ENCODE results near the gene ZNF853.
"Not testable (repeated sequence)": the region's sequence is repeated elsewhere in the genome, so short reads cannot be mapped to it uniquely, and the experiment has no call there.

The ZNF853 gene

DNA sequence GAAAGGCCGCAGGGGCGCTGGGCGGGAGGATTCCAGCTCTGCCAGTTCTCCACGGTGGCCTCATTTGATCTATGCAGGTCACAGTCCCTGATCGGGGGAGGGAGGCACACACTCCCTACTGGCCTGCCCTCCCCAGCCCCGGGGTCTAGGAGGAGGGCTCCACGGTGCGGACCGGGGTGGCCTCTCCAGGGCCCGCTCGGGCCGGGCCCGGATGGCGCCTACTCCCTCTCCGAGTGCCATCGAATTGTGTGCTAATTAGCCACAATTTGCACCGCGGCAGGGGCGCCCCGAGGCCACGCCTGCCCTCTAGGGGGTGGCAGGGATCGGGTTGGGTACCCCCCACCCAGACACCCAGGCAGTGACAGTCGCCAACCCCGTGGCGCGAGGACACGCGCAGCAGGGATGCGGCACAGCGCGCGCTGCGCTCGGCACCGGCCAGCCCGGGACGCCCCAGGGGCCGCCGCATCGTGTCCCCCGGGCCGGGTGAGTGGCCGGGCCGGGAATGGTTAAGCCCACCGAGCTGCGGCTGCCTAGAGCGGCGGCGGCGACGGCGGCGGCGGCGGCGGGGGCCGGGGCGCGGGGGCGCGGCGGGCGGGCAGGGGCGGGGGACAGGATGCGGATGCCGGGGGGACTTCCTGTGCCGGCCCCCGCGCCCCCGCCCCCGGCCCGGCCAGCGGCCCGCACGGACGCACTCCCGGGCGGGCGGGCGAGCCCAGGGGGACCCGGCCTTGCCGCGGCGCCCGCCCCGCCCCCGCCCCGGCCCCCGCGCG, at the start of gene ZNF853:
TSS of gene ZNF853 (plus strand) at position 658 of the 770 bp plus-strand sequence. CDS start 565 bp downstream, outside the sequence.
- DNase-seq (ENCODE audit: low spot score): no peak

- no peak for DNase-seq (ENCODE audit: low spot score)
These were observed 49.8 kb upstream of the ZNF853 start for GRCh38 chr7:6565655-6566054.

GRCh38 chr7:6567886-6568285, 47.5 kb upstream of the ZNF853 start:
- DNase-seq (ENCODE audit: low spot score): no peak

GRCh38 chr7:6571160-6571779, 44.1 kb upstream of the ZNF853 start:
- DNase-seq (ENCODE audit: low spot score): no peak

DNA sequence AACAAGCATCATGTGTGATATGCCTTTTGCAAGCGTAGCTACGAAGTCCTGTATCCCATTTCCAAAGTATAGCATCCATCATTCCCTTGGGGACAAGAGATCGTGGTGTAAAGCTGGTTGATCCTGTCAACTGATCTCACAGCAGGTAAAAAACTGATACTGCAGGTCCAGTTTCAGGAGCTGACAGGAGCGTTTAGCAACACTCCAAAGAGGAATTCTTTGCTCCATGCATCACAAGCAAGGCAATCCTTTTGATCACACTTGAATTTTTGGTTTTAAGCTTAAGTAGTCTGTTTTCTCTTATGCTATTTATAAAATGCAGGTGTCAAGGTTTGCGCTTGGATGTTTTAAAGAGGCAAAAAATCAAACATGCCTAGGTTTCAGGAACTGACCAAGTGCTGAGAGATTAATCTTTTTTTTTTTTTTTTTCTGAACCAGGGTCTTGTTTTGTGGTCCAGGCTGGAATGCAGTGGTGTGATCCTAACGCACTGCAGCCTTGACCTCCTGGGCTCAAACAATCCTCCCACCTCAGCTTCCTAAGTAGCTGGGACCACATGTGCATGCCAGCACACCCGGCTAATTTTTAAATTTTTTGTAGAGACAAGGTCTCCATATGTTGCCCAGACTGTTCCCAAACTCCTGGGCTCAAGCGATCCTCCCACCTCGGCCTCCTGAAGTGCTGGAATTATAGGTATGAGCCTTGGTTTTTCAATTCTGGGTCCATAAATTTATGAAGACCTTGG, 40.0 kb upstream of the ZNF853 start:
- no peak for DNase-seq (ENCODE audit: low spot score)

GRCh38 chr7:6576024-6576866, 39.2 kb upstream of the ZNF853 start:
- no peak for DNase-seq (ENCODE audit: low spot score)

DNA sequence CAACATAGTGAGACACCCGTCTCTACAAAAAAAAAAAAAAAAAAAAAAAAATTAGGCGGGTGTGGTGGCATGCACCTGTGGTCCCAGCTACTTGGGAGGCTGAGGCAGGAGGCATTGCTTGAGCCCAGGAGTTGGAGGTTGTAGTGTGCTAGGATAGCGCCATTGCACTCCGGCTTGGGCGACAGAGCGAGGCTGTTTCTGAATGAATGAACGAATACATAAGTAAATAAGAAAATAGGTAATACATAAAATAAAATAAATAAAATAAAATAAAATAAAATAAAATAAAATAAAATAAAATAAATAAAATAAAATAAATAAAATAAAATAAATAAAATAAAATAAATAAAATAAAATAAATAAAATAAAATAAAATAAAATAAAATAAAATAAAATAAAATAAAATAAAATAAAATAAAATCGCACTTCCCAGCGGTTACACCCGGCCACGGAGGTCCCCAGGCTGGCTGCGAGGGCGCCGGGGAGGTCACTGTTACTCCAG, 38.5 kb upstream of the ZNF853 start:
- not testable (repeated sequence) for DNase-seq (ENCODE audit: low spot score)

- DNase-seq (ENCODE audit: low spot score): peak; percentile 87
These were observed 37.9 kb upstream of the ZNF853 start, which contains the start of gene ZDHHC4 for GRCh38 chr7:6577369-6578113. ZDHHC4 (plus strand) TSS chr7:6577454; CDS start chr7:6580562, 3,108 bp downstream.

GRCh38 chr7:6578114-6579084, 37.0 kb upstream of the ZNF853 start:
- no peak for DNase-seq (ENCODE audit: low spot score)

DNA sequence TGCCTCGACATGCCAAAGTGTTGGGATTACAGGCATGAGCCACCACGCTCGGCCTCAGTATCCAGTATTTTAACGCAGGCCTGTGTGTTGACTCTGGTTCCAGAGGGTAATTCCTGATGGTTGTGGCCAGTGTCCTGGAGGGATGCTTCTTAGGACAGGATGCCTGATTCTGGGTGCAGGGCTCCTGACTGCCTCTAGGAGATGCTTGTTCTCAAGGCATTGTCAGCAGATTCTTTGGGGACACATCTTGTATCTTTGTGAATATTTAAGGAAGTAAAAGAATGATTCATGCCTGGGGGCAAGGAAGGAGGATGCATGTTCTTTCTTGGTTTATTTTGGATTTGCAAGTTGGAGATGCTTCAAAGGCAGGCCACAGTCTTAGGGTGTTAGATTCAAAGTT, 36.0 kb upstream of the ZNF853 start:
- DNase-seq (ENCODE audit: low spot score): no peak

DNA sequence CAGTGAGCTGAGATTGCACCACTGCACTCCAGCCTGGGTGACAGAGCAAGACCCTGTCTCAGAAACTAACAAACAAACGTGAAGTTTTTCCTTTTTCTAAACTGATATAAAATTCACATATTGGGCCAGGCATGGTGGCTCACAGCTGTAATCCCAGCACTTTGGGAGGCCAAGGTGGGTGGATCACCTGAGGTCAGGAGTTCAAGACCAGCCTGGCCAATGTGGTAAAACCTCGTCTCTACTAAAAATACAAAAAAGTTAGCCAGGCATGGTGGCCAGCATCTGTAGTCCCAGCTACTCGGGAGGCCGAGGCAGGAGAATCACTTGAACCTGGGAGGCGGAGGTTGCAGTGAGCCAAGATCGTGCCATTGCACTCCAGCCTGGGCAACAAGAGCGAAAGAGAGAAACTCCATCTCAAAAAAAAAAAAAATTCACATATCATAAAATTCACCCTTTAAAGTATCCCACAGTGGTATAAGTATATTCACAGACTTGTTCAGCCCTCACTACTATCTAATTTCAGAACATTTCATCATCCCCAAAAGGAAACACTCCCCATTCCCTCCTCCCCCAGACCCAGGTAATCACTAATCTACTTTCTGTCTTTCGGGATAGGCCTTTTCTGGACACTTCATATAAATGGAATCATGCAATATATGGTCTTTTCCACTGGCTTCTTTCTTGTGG, 29.5 kb upstream of the ZNF853 start:
- not testable (repeated sequence) for DNase-seq (ENCODE audit: low spot score)

- DNase-seq (ENCODE audit: low spot score): no peak
These were observed 26.8 kb upstream of the ZNF853 start for GRCh38 chr7:6588566-6588965.

DNA sequence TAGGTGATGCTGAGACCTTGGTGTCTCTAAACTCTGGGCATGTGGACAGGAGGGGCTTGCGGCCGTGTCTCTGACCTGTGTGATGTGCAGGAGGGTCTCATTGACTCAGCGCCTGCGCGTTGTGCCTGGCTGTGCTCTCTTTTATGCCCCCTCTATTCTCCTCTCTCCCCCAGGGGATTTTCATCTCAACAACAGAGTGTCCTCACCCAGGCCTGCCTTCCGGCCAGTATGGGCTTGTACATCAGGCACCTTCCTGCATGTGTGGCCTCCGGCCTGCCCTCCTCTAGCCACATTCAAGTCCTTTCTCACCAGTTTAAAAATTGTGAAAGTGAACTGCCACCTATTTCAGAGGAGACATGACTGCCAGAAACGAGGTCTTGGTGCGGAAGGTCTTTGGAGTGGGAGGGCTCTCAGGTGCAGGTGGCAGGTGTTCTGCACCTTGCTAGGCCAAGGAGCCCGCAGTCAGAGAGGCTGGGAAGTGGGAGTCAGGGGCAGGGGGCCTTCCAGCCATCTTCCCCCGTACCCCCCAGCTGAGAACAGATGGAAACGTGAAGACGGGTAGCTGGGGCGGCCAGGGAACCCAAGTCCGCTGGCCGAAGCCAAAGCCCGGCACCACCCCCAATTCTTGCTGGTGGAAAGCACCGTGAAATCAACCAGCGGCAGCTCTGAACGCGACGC, 26.1 kb upstream of the ZNF853 start:
- DNase-seq (ENCODE audit: low spot score): no peak

GRCh38 chr7:6589829-6590644, 25.4 kb upstream of the ZNF853 start, which contains the start of gene INTS15:
INTS15 (plus strand) TSS chr7:6590021; CDS start chr7:6590284, 263 bp downstream.
- DNase-seq (ENCODE audit: low spot score): peak; percentile 71

GRCh38 chr7:6590645-6591110, 24.7 kb upstream of the ZNF853 start:
- DNase-seq (ENCODE audit: low spot score): no peak

DNA sequence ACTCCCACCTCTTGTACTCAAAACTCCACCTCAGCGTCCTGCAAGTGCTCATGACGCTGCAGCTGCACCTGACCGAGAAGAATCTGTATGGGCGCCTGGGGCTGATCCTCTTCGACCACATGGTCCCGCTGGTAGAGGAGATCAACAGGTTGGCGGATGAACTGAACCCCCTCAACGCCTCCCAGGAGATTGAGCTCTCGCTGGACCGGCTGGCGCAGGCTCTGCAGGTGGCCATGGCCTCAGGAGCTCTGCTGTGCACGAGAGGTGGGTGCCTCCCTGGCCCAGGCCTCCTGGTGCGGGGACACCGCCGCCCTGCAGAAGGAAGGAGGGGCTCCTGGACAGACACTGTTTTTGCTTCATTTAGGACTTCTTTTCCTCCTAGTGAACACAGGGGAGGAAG, 15.3 kb upstream of the ZNF853 start:
- no peak for DNase-seq (ENCODE audit: low spot score)

- no peak for DNase-seq (ENCODE audit: low spot score)
These were observed 11.0 kb upstream of the ZNF853 start for GRCh38 chr7:6604458-6604857.

All from putamen (tissue), 1 donor.